HG03378 (cell line): ENCODE data around the gene ZSCAN25.
"Not testable (repeated sequence)": the region's sequence is repeated elsewhere in the genome, so short reads cannot be mapped to it uniquely, and the experiment has no call there.

Experiments
- ATAC-seq: cut with Tn5 transposase; IDR thresholded peaks from one replicate; pipeline ENCODE4 v1.9.1; 2021; ENCODE audit warnings: mild to moderate bottlenecking, moderate library complexity; ENCODE audit not compliant: unreplicated experiment

ZSCAN25 gene

DNA sequence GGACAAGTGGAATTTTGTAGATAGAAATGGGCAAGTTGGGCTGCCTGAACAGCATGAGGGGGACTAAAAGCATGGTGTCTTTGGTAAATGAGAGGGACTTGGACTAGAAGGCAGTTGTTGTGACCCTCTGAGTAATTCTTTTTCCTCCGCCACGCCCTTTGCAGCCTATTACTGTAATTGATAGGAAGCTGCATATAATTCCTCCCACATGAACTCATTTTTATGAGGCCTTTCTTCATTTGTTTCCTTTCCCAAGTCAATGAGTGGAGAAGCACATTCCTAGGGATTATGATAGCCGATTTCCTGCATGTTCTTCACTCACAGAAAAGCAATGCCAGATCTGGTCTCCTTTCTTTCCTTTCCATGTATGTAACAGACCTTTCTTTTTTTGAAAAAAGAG, 27.7 kb downstream of the ZSCAN25 start:
- no peak for ATAC-seq

DNA sequence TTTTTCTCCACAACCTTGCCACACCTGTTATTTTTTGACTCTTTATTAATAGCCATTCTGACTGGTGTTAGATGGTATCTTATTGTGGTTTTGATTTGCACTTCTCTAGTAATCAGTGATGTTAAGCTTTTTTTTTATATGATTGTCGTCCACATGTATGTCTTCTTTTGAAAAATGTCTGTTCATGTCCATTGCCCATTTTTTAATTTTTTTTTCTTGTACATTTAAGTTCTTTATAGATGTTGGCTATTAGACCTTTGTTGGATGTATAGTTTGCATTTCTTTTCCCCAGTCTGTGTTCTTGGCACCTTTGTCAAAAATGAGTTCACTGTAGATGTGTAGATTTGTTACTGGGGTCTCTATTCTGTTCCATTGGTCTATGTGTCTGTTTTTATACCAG, 28.8 kb downstream of the ZSCAN25 start:
- ATAC-seq: no peak

- no peak for ATAC-seq
These were observed 32.1 kb downstream of the ZSCAN25 start for GRCh38 chr7:99648843-99649242.

- ATAC-seq: no peak
These were observed 34.5 kb downstream of the ZSCAN25 start for GRCh38 chr7:99651290-99651689.

DNA sequence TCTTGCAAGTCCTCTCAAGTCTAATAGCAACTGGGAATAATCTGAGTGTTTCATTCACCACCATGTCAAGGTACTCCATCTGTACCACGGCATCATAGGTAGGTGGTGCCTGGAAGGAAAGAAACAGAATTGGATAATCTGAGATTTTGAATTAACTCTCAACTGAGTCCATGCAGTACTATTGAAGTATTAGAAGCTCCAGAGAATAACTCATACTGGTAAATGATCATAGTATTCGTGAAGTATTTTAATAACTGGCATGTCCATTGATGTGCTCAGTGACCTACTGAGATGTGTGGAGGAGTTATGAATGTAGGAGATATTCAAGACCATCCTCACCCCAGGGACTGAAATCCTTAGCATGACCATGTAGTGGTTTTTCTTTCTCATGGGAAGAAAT, 35.9 kb downstream of the ZSCAN25 start:
- no peak for ATAC-seq

DNA sequence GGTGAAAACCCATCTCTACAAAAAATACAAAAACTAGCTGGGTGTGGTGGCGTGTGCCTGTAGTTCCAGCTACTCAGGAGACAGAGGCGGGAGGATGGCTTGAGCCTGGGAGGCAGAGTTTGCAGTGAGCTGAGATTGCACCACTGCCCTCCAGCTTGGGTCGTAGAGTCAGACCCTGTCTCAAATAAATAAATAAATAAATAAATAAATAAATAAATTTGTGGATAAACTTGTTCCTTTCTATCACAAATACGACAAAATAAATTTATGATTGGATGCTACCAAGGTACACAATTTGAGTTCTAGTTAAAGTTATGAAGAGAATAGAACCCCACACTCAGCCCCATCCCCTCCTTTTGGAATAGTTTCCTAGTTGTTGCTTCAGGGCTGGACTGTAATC, 36.5 kb downstream of the ZSCAN25 start:
- not testable (repeated sequence) for ATAC-seq

GRCh38 chr7:99653754-99654153, 37.0 kb downstream of the ZSCAN25 start:
- no peak for ATAC-seq

DNA sequence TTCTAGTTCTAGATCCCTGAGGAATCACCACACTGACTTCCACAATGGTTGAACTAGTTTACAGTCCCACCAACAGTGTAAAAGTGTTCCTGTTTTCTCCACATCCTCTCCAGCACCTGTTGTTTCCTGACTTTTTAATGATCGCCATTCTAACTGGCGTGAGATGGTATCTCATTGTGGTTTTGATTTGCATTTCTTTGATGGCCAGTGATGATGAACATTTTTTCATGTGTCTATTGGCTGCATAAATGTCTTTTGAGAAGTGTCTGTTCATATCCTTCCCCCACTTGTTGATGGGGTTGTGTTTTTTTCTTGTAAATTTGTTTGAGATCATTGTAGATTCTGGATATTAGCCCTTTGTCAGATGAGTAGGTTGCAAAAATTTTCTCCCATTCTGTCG, 37.9 kb downstream of the ZSCAN25 start:
- ATAC-seq: not testable (repeated sequence)

GRCh38 chr7:99657879-99658278, 41.1 kb downstream of the ZSCAN25 start:
- ATAC-seq: not testable (repeated sequence)

GRCh38 chr7:99665312-99666012, 48.7 kb downstream of the ZSCAN25 start:
- no peak for ATAC-seq

- ATAC-seq: no peak
These were observed 49.3 kb downstream of the ZSCAN25 start for GRCh38 chr7:99666013-99666395.

- ATAC-seq: no peak
These were observed 50.4 kb downstream of the ZSCAN25 start for GRCh38 chr7:99667179-99667578.

- ATAC-seq: no peak
These were observed 51.8 kb downstream of the ZSCAN25 start for GRCh38 chr7:99668541-99668940.

DNA sequence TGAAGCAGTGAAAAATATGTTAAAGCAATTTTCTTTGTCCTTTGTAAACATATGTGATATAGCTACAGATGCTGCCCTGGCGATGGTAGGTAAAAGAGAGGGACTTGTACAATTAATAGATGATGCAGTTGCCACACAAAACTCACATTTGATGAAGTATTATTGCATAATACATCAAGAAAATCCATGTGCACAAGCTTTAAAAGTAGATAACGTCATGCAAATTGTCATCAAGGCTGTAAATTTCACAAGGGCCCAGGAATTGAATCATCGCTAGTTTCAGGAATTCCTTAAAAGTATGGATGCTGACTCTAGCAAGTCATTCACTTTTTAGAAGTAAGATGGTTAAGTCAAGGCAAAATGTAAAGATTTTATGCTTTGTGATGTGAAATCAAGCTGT, 53.0 kb downstream of the ZSCAN25 start:
- no peak for ATAC-seq

DNA sequence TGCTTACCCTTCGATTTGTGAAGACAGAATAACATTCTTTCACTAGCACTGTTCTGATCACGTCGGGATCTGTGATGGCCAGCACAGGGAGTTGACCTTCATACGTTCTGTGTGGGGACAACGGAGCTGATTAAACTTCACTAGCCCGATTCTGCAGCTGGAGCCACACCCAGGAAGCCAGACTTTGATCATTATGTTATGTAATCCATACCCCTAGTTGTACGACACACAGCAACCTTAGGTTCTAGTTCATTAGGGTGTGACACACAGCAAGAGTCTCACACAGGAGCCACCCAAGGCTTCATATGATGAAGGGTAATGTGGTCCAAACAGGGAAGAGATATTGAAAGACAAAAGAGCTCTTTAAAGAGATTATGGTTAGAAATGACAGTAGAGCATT, 55.8 kb downstream of the ZSCAN25 start:
- ATAC-seq: no peak

DNA sequence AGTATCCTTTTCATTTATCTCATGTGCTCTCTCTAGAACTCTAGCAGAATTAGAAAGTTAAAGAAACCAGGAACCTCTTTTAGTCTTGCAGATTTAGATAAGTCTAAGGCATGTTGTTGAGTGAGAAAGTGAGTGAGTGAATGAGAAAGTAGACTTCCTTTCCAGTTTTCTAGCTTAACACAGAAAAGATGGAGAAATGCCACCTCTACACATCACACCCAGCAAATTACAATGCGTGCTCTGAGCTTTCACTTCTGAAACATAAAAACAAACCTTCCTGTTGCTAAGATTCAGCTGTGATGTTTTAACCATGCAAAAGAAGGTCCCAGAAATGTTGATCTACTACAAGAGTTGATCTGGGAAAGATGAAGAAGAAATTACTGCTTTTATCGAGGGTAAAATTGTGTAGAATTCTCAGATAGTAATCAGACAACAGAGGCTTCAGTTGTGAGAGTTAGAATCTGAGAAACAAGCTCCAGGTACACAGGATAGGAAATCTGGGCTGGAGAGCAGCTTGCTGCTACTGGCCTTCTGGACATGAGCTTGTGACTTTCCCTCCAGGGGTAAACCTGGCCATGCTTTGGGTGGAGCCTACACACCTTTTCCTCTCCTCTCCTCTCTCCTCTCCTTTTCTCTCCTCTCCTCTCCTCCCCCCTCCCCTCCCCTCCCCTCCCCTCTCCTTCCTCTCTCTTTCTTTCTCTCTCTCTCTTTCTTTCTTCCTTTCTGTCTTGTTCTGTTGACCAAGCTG, 58.4 kb downstream of the ZSCAN25 start:
- ATAC-seq: no peak

DNA sequence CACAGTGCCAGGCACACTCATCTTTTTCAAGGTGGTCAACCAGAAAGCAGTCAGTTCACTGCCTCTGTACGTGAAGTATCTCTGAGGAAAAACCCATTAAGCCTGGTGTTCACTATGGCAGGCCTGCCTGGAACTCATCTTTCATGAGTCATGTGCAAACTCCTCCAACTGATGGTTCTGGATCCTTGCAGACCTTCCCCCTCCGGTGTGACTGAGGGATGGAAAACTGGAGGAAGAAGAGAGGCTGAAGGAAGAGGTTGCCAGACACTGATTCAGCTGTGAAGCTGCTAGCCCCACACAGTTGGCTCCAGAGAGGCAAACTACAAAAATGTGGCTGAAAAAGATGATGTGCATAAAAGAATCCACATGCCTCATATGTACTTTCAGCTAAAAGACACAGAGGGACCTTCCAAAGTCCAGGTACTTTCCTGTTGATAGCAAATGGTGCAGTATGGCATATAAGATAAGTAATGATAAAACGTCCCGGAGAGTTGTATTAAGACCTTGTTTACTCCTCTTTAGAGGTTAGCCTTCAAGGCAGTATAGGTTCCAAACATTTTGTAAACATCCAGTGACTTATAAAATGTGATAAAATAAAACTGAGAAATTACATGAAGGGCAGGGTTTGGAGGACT, 60.4 kb downstream of the ZSCAN25 start:
- ATAC-seq: no peak

GRCh38 chr7:99677648-99678045, 60.9 kb downstream of the ZSCAN25 start:
- no peak for ATAC-seq

DNA sequence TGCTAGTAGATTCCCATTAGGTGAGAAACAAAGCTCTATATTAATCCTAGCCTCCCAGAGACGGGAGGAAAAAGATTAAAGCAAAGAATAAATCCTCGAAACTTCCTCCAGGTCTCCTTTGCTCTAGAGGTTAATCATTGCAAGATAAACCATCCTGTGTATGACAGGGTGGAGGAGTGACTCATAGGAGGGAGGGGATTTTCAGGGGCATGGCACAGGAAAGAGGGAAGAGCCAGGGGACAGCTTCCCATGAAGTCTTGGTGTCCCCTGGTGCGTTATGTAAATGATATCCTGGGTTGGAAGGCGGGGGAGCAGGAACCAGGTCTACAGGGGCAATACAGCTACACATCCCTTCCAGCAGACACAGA, 62.3 kb downstream of the ZSCAN25 start:
- ATAC-seq: no peak

DNA sequence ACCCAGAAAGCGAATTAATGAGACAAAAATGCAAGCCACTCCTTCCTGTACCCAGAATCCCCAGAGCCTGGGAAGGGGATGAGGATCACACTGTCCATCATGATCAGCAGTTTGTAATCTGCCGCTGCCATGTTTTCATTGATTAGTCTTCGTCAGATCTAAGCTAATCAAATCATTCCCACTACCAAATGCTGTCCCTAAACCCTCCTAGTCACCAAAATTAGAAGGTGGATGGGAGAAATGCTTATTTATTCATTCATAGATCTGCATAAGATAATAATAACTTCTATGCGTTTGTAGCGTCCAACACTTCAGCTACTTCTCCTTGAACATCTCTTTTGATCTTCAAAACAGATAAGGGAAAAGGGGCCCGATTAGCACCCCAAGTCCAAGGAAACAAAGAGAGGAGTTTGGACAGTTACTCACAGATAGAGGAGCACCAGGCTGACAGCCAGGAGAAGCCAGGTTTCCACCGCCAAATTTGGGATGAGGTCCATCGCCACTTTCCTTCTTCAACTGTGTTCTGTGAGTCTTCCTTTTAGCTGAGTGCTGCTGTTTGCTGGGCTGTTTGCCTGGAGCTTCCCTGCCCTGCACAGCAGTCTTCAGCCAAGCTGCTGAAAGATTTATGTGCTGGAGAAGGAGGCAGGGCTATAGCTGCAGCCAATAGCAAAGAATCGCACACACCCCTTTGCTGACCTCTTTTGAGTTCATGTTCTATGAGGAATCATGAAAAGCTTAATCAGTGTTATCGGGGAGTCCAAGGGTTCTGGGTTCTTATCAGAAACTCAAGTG, 62.9 kb downstream of the ZSCAN25 start, which contains the start of gene CYP3A5:
TSS of gene CYP3A5 (minus strand) at position 597 of the 792 bp plus-strand sequence. CDS start at position 497, 100 bp downstream.
- ATAC-seq: no peak
